GM21529 (cell line): ENCODE measurements around the gene PPIP5K2.
A peak's percentile ranks its signal among the peaks of the same experiment; 100 is the strongest.
"Not testable (repeated sequence)": the region's sequence is repeated elsewhere in the genome, so short reads cannot be mapped to it uniquely, and the experiment has no call there.

Source experiments
- ATAC-seq: cut with Tn5 transposase; IDR thresholded peaks from one replicate; pipeline ENCODE4 v1.9.1; 2021; ENCODE audit not compliant: unreplicated experiment

Gene PPIP5K2

GRCh38 chr5:103119765-103120606, at the start of gene PPIP5K2, which contains the start of gene GIN1:
PPIP5K2 (plus strand) TSS chr5:103120301; CDS start chr5:103129590, 9,289 bp downstream.
GIN1 (minus strand) TSS chr5:103120138; CDS start chr5:103108707, 11,431 bp downstream.
- ATAC-seq: peak; percentile 91

- ATAC-seq: not testable (repeated sequence)
Observed at GRCh38 chr5:103073500-103073899, 46.6 kb upstream of the PPIP5K2 start.

GRCh38 chr5:103075442-103075841, 44.7 kb upstream of the PPIP5K2 start:
- ATAC-seq: no peak

GRCh38 chr5:103079796-103080195, 40.3 kb upstream of the PPIP5K2 start:
- ATAC-seq: no peak

- no peak for ATAC-seq
Observed at GRCh38 chr5:103086547-103086946, 33.6 kb upstream of the PPIP5K2 start.

- ATAC-seq: no peak
Observed at GRCh38 chr5:103089272-103089671, 30.8 kb upstream of the PPIP5K2 start.

- ATAC-seq: no peak
Observed at GRCh38 chr5:103090791-103091190, 29.3 kb upstream of the PPIP5K2 start.

GRCh38 chr5:103092676-103093075, 27.4 kb upstream of the PPIP5K2 start:
- no peak for ATAC-seq

- no peak for ATAC-seq
Observed at GRCh38 chr5:103093727-103094126, 26.4 kb upstream of the PPIP5K2 start.

- no peak for ATAC-seq
Observed at GRCh38 chr5:103094737-103095136, 25.4 kb upstream of the PPIP5K2 start.

GRCh38 chr5:103098993-103099392, 21.1 kb upstream of the PPIP5K2 start:
- ATAC-seq: no peak

GRCh38 chr5:103101079-103101750, 18.9 kb upstream of the PPIP5K2 start:
- no peak for ATAC-seq

- no peak for ATAC-seq
Observed at GRCh38 chr5:103102234-103102633, 17.9 kb upstream of the PPIP5K2 start.

GRCh38 chr5:103108086-103108485, 12.0 kb upstream of the PPIP5K2 start:
- no peak for ATAC-seq

GRCh38 chr5:103109277-103109676, 10.8 kb upstream of the PPIP5K2 start:
- no peak for ATAC-seq

GRCh38 chr5:103110403-103110802, 9.7 kb upstream of the PPIP5K2 start:
- ATAC-seq: no peak

GRCh38 chr5:103111468-103111867, 8.6 kb upstream of the PPIP5K2 start:
- ATAC-seq: no peak

- no peak for ATAC-seq
Observed at GRCh38 chr5:103112910-103113309, 7.2 kb upstream of the PPIP5K2 start.

GRCh38 chr5:103114440-103114839, 5.7 kb upstream of the PPIP5K2 start:
- ATAC-seq: no peak

- no peak for ATAC-seq
Observed at GRCh38 chr5:103117471-103117991, 2.6 kb upstream of the PPIP5K2 start.

GRCh38 chr5:103119070-103119764, 884 bp upstream of the PPIP5K2 start:
- ATAC-seq: no peak
